ENCODE measurements around the gene SLC22A1. TPM values are rescaled to one million over a fixed set of nuclear protein-coding genes. Genes with fewer than 3 reads are reported as not detected.

The SLC22A1 gene
- total and polyA plus RNA-seq, 2 of the 13 experiments (the other 11 are each of a cell fraction or from before 2014, with no cell fraction given), result 0.80 to 0.87 TPM

DNA sequence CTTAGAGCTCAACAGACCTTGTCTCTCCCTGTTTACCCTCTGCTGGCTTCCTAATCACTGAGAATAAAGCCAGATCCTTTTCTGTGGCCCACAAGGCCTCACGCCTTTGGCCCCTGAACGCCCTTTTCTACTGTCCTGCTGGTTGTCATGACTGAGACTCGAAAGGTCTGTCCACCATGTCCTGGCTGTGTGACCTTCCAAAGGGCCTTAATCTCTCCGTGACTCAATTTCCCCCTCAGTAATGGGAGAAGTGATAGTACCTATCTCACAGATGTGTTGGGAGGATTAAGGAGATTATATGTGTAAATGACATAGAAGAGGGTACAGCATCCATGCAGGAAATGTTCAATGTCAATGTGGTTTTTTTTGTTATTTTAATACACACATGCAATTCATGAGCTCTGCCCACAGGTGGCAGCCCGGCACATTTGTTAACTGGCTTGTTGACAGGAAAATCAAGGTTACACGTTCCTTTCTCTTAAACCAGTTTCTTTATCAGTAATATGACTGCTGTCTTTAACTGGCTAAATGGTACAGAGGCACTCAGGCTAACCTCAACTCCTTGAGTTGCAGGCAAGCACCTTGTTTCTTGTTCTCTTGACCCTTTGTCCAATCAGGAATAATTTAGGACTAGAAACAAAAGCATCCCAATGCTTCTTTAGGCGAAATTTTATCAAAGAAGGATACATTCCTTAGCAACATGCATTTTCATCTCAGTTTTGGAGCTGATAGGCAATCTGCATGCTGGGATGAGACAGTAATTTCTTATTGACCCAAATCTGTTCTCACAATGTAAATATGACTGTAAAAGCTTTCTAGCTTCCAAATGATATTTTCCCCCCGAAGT, 16.6 kb downstream of the SLC22A1 start (continued):
- TF ChIP-seq, protein P1, sequence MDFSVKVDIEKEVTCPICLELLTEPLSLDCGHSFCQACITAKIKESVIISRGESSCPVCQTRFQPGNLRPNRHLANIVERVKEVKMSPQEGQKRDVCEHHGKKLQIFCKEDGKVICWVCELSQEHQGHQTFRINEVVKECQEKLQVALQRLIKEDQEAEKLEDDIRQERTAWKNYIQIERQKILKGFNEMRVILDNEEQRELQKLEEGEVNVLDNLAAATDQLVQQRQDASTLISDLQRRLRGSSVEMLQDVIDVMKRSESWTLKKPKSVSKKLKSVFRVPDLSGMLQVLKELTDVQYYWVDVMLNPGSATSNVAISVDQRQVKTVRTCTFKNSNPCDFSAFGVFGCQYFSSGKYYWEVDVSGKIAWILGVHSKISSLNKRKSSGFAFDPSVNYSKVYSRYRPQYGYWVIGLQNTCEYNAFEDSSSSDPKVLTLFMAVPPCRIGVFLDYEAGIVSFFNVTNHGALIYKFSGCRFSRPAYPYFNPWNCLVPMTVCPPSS (IDR thresholded peaks at IDR 0.05), result no peak
- TF ChIP-seq ARNT2 (CRISPR knock-in tag; IDR thresholded peaks at IDR 0.05; ENCODE audit: low read depth) (no peak), SP2 (CRISPR knock-in tag; IDR thresholded peaks at IDR 0.05) (no peak), SNRNP70 (IDR thresholded peaks at IDR 0.05; ENCODE audit: low read depth, low read length) (no peak), HMG20B (CRISPR knock-in tag; conservative IDR thresholded peaks at IDR 0.05) (no peak), ZNF598 (CRISPR knock-in tag; IDR thresholded peaks at IDR 0.05; ENCODE audit: borderline replicate concordance) (no peak), ZNF570 (CRISPR knock-in tag; IDR thresholded peaks at IDR 0.05; ENCODE audit: borderline replicate concordance) (no peak), SPEN (CRISPR knock-in tag; IDR thresholded peaks at IDR 0.05; ENCODE audit: low read depth) (no peak), KAT2B (IDR thresholded peaks at IDR 0.05; ENCODE audit: borderline replicate concordance, low read depth, low read length) (no peak), CC2D1A (CRISPR knock-in tag; IDR thresholded peaks at IDR 0.05) (no peak), TARDBP (CRISPR knock-in tag; IDR thresholded peaks at IDR 0.05) (no peak), ZNF616 (CRISPR knock-in tag; IDR thresholded peaks at IDR 0.05; ENCODE audit: low read depth) (no peak), TEAD3 (CRISPR knock-in tag; optimal IDR thresholded peaks at IDR 0.05; ENCODE audit: borderline replicate concordance) (no peak), ZSCAN29 (CRISPR knock-in tag; conservative IDR thresholded peaks at IDR 0.05) (no peak; the same call in 1 of the 2 replicates), TFDP2 (CRISPR knock-in tag; IDR thresholded peaks at IDR 0.05) (no peak), PLRG1 (conservative IDR thresholded peaks at IDR 0.05) (no peak), DR1 (CRISPR knock-in tag; IDR thresholded peaks at IDR 0.05) (no peak), GABPA (IDR thresholded peaks at IDR 0.05; ENCODE audit: low read depth, low read length) (no peak), GABPA (CRISPR knock-in tag; IDR thresholded peaks at IDR 0.05; ENCODE audit: low read depth) (no peak), SUZ12 (IDR thresholded peaks at IDR 0.05; ENCODE audit: low read depth, low read length) (no peak), ZNF562 (CRISPR knock-in tag; IDR thresholded peaks at IDR 0.05; ENCODE audit: borderline replicate concordance) (no peak), ZNF605 (CRISPR knock-in tag; IDR thresholded peaks at IDR 0.05) (no peak), ZNF510 (CRISPR knock-in tag; IDR thresholded peaks at IDR 0.05; ENCODE audit: low read depth) (no peak), HDAC6 (IDR thresholded peaks at IDR 0.05; ENCODE audit: low read depth, low read length) (no peak)
- TF ChIP-seq, protein P2, sequence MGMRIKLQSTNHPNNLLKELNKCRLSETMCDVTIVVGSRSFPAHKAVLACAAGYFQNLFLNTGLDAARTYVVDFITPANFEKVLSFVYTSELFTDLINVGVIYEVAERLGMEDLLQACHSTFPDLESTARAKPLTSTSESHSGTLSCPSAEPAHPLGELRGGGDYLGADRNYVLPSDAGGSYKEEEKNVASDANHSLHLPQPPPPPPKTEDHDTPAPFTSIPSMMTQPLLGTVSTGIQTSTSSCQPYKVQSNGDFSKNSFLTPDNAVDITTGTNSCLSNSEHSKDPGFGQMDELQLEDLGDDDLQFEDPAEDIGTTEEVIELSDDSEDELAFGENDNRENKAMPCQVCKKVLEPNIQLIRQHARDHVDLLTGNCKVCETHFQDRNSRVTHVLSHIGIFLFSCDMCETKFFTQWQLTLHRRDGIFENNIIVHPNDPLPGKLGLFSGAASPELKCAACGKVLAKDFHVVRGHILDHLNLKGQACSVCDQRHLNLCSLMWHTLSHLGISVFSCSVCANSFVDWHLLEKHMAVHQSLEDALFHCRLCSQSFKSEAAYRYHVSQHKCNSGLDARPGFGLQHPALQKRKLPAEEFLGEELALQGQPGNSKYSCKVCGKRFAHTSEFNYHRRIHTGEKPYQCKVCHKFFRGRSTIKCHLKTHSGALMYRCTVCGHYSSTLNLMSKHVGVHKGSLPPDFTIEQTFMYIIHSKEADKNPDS (CRISPR knock-in tag; IDR thresholded peaks at IDR 0.05), result no peak

Measured in HepG2 (cell line).